ENCODE results near the gene BIRC2. TPM values are rescaled to one million over a fixed set of nuclear protein-coding genes. Genes with fewer than 3 reads are reported as not detected.

Gene BIRC2
- total and polyA plus RNA-seq, 9 donors, result 23.7 to 57.8 (median 33.6) TPM

GRCh38 chr11:102316346-102316904 is 30.6 kb upstream of the BIRC2 start:
- intact Hi-C loops (cut with DNase I), result no loop called here
- Histone ChIP-seq H3K4me3 (no peak overlapping the region), H3K27ac (no peak overlapping the region), H3K4me1 (ENCODE audit: insufficient read depth) (peaks cover 3% of the 10 kb centered on the region), H3K36me3 (no peaks in the 10 kb centered on the region), H3K9me3 (no peaks in the 10 kb centered on the region), H3K27me3 (no peaks in the 10 kb centered on the region)
- no peak for TF ChIP-seq CTCF (IDR thresholded peaks at IDR 0.05)
- TF ChIP-seq EP300 (IDR thresholded peaks at IDR 0.05), result no peak
- no peak for TF ChIP-seq POLR2A (IDR thresholded peaks at IDR 0.05)
- no peak for DNase-seq
- 79 to 88% (median 81%) methylated on average over 4 of the region's 4 CpGs for WGBS, 3 donors

- peak; percentile 10 to 55 (median 30) for TF ChIP-seq CTCF (IDR thresholded peaks at IDR 0.05)
- TF ChIP-seq POLR2A (IDR thresholded peaks at IDR 0.05), result no peak
- peak within 1 kb of the TSS in 1 of 2 donors; percentile 22 for H3K27ac ChIP-seq
- intact Hi-C loops (cut with DNase I), result no loop called here
Observed at GRCh38 chr11:102317099-102317767, 29.8 kb upstream of the BIRC2 start, which contains the start of gene BIRC3. TSS of gene BIRC3 (plus strand) at chr11:102317484. CDS start at chr11:102324510, 7,026 bp downstream.

GRCh38 chr11:102317768-102318103 is 29.3 kb upstream of the BIRC2 start:
- Histone ChIP-seq H3K27ac (peak overlapping the region in 1 of 2 donors; percentile 22), H3K9me3 (no peaks in the 10 kb centered on the region), H3K36me3 (no peaks in the 10 kb centered on the region), H3K4me3 (peak overlapping the region; percentile 56), H3K27me3 (no peaks in the 10 kb centered on the region), H3K4me1 (ENCODE audit: insufficient read depth) (peaks cover 3% of the 10 kb centered on the region)
- WGBS, 3 donors, result 40 to 44% (median 44%) methylated on average over 7 of the region's 7 CpGs
- TF ChIP-seq POLR2A (IDR thresholded peaks at IDR 0.05) (no peak), CTCF (IDR thresholded peaks at IDR 0.05) (no peak), EP300 (IDR thresholded peaks at IDR 0.05) (no peak)
- no peak for DNase-seq
- intact Hi-C loops (cut with DNase I), result no loop called here

More at GRCh38 chr11:102317099-102317767, 29.8 kb upstream of the BIRC2 start, which contains the start of gene BIRC3:
- DNase-seq, result peak; percentile 69 to 81 (median 76)
- Histone ChIP-seq H3K4me3 (peak within 1 kb of the TSS; percentile 56), H3K9me3 (no peaks in the 10 kb centered on the region), H3K36me3 (no peaks in the 10 kb centered on the region), H3K4me1 (ENCODE audit: insufficient read depth) (peaks cover 3% of the 10 kb centered on the region), H3K27me3 (no peaks in the 10 kb centered on the region)
- 1 to 6% (median 4%) methylated on average over 34 of the region's 34 CpGs for WGBS, 3 donors

GRCh38 chr11:102318469-102318868 is 28.5 kb upstream of the BIRC2 start:
- no peak for DNase-seq
- H3K4me3 ChIP-seq, result no peak overlapping the region
- intact Hi-C loops (cut with DNase I), result no loop called here
- H3K27ac ChIP-seq, result no peak overlapping the region
- H3K36me3 ChIP-seq, result no peaks in the 10 kb centered on the region
- H3K27me3 ChIP-seq, result no peaks in the 10 kb centered on the region
- H3K9me3 ChIP-seq, result no peaks in the 10 kb centered on the region
- H3K4me1 ChIP-seq (ENCODE audit: insufficient read depth), result peaks cover 3% of the 10 kb centered on the region
- WGBS, 3 donors, result 81 to 85% (median 84%) methylated on average over 1 of the region's 1 CpG
- TF ChIP-seq POLR2A (IDR thresholded peaks at IDR 0.05) (no peak), CTCF (IDR thresholded peaks at IDR 0.05) (no peak), EP300 (IDR thresholded peaks at IDR 0.05) (no peak)
